Astrocyte (in vitro differentiated cells and primary cell): Measurements from ENCODE around the gene BBS9. TPM values are rescaled to one million over a fixed set of nuclear protein-coding genes. Genes with fewer than 3 reads are reported as not detected.
A peak's percentile ranks its signal among the peaks of the same experiment; 100 is the strongest.

Experiments
- DNase-seq: peaks from one replicate; pipeline ENCODE4 v3.0.0-alpha.2; 2010; ENCODE audit warnings: low read depth
- FAIRE-seq: peaks from 2 replicates; lab custom pipeline; 2011; peaks lifted over from hg19 to GRCh38; lab: Jason Lieb, UNC
- H2AFZ ChIP-seq: 2 replicates; pipeline ENCODE4 v1.6.0; 2012; ENCODE audit warnings: low read depth, low read length, inconsistent platforms
- H3K27ac ChIP-seq: 2 replicates; pipeline ENCODE4 v1.5.1; 2011; ENCODE audit warnings: low read depth, low read length, inconsistent platforms
- H3K27me3 ChIP-seq: 2 replicates; pipeline ENCODE4 v1.6.0; 2011; ENCODE audit warnings: low read length, inconsistent platforms; ENCODE audit not compliant: insufficient read depth
- H3K36me3 ChIP-seq: 2 replicates; pipeline ENCODE4 v1.5.1; 2011; ENCODE audit warnings: low read length, inconsistent platforms; ENCODE audit not compliant: insufficient read depth
- H3K4me1 ChIP-seq: 2 replicates; pipeline ENCODE4 v1.5.1; 2011; ENCODE audit warnings: low read length, inconsistent platforms; ENCODE audit not compliant: insufficient read depth
- H3K4me2 ChIP-seq: 2 replicates; pipeline ENCODE4 v1.6.0; 2012; ENCODE audit warnings: low read length, inconsistent platforms
- H3K4me3 ChIP-seq: 2 replicates; pipeline ENCODE4 v1.5.1; 2011; ENCODE audit warnings: low read depth, mild to moderate bottlenecking, low read length, inconsistent platforms; ENCODE audit not compliant: insufficient read depth
- H3K79me2 ChIP-seq: 2 replicates; pipeline ENCODE4 v1.6.0; 2012; ENCODE audit warnings: mild to moderate bottlenecking, low read length, inconsistent platforms; ENCODE audit not compliant: insufficient read depth
- H3K9ac ChIP-seq: 2 replicates; pipeline ENCODE4 v1.6.0; 2012; ENCODE audit warnings: mild to moderate bottlenecking, low read length, inconsistent platforms
- H3K9me3 ChIP-seq: 2 replicates; pipeline ENCODE4 v1.5.1; 2012; ENCODE audit warnings: low read depth, mild to moderate bottlenecking, low read length, inconsistent platforms; ENCODE audit not compliant: insufficient read depth
- H4K20me1 ChIP-seq: 2 replicates; pipeline ENCODE4 v1.6.0; 2012; ENCODE audit warnings: low read length, inconsistent platforms; ENCODE audit not compliant: insufficient read depth
- H3K27ac Mint-ChIP-seq: one replicate; pipeline ENCODE4 v1.8.0; 2021; ENCODE audit warnings: mild to moderate bottlenecking, mixed read lengths; ENCODE audit not compliant: unreplicated experiment
- H3K27me3 Mint-ChIP-seq: one replicate; pipeline ENCODE4 v1.8.0; 2021; ENCODE audit warnings: low read depth, mixed read lengths; ENCODE audit not compliant: unreplicated experiment
- H3K36me3 Mint-ChIP-seq: one replicate; pipeline ENCODE4 v1.8.0; 2021; ENCODE audit warnings: low read depth, mixed read lengths; ENCODE audit not compliant: unreplicated experiment
- H3K4me1 Mint-ChIP-seq: one replicate; pipeline ENCODE4 v1.8.0; 2021; ENCODE audit warnings: low read depth, mixed read lengths; ENCODE audit not compliant: unreplicated experiment
- H3K4me3 Mint-ChIP-seq: one replicate; pipeline ENCODE4 v1.8.0; 2021; ENCODE audit warnings: mild to moderate bottlenecking, moderate library complexity, mixed read lengths; ENCODE audit not compliant: unreplicated experiment
- H3K9me3 Mint-ChIP-seq: one replicate; pipeline ENCODE4 v1.8.0; 2021; ENCODE audit warnings: mild to moderate bottlenecking, mixed read lengths; ENCODE audit not compliant: unreplicated experiment
- EZH2 ChIP-seq: IDR thresholded peaks from 2 replicates; pipeline ENCODE4 v1.6.1; 2012; ENCODE audit warnings: mild to moderate bottlenecking, low read length, inconsistent platforms; ENCODE audit not compliant: insufficient read depth
- total RNA-seq: library from RNA; stranded (reverse); gene quantifications from 2 replicates; pipeline ENCODE4 v1.2.1, GENCODE V29; 2021
- TF ChIP-seq, protein P1 (sequence below): IDR thresholded peaks from 2 replicates; pipeline ENCODE4 v1.5.1; 2011; ENCODE audit warnings: low read depth, mild to moderate bottlenecking, inconsistent platforms, low read length, moderate library complexity; ENCODE audit not compliant: insufficient read depth

Gene BBS9
- total RNA-seq, 1 donor from 2014 or later, result 25.1 TPM

DNA sequence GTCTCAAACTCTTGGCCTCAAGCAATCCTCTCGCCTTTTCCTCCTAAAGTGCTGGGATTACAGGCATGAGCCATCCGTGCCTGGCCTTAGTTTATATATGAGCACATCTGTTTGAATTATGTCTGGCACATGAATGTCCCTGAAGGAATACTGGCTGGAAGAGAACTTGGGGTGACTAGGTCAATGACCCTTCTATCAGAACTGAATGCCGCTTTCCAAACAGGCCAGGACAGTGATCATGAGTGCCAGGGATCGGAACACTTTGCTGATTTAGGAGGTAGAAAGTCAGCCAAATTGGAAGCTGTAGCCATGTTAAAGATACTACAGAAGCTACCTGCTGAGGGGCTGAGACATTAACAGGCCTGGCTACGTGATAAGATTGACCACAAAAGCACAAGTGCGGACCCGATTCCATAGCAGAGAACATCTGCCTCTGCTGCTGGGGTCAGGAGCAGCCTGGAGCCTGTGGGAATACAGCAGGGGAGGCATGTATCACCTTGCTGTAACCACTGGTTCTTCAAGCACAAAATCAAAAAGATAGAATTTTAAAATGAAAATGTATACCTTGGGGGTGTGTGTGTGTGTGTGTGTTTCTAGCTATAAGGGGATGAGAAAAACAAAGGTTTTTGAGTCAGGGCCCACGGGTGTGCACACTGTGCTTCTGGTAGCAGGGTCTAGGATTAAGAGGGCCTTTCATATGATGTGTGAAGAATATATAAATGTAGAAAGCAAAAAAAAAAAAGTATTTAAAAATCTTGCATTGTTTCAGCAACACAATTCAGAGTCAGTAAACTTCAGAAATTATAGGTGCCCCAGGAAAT, 293.7 kb downstream of the BBS9 start:
- peaks cover 4% of the 10 kb centered on the region for H3K4me1 Mint-ChIP-seq
- no peak overlapping the region for H3K4me2 ChIP-seq
- H3K9me3 ChIP-seq, result no peaks in the 10 kb centered on the region
- peaks cover 8% of the 10 kb centered on the region for H3K4me1 ChIP-seq
- no peak overlapping the region for H3K27ac ChIP-seq
- H3K36me3 Mint-ChIP-seq, result no peaks in the 10 kb centered on the region
- H4K20me1 ChIP-seq, result no peaks in the 10 kb centered on the region
- H3K9ac ChIP-seq, result no peak overlapping the region
- no peak overlapping the region for H3K4me3 ChIP-seq
- no peaks in the 10 kb centered on the region for H3K9me3 Mint-ChIP-seq
- FAIRE-seq (no peak), DNase-seq (no peak)
- TF ChIP-seq, protein P1, sequence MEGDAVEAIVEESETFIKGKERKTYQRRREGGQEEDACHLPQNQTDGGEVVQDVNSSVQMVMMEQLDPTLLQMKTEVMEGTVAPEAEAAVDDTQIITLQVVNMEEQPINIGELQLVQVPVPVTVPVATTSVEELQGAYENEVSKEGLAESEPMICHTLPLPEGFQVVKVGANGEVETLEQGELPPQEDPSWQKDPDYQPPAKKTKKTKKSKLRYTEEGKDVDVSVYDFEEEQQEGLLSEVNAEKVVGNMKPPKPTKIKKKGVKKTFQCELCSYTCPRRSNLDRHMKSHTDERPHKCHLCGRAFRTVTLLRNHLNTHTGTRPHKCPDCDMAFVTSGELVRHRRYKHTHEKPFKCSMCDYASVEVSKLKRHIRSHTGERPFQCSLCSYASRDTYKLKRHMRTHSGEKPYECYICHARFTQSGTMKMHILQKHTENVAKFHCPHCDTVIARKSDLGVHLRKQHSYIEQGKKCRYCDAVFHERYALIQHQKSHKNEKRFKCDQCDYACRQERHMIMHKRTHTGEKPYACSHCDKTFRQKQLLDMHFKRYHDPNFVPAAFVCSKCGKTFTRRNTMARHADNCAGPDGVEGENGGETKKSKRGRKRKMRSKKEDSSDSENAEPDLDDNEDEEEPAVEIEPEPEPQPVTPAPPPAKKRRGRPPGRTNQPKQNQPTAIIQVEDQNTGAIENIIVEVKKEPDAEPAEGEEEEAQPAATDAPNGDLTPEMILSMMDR, result no peak
- TF ChIP-seq EZH2, result no peak
- H3K27me3 ChIP-seq, result no peaks in the 10 kb centered on the region
- H3K27ac Mint-ChIP-seq, result peak overlapping the region; percentile 38
- H3K36me3 ChIP-seq, result no peaks in the 10 kb centered on the region
- H3K4me3 Mint-ChIP-seq, result no peak overlapping the region
- H3K79me2 ChIP-seq, result no peaks in the 10 kb centered on the region
- no peak overlapping the region for H2AFZ ChIP-seq
- no peaks in the 10 kb centered on the region for H3K27me3 Mint-ChIP-seq

DNA sequence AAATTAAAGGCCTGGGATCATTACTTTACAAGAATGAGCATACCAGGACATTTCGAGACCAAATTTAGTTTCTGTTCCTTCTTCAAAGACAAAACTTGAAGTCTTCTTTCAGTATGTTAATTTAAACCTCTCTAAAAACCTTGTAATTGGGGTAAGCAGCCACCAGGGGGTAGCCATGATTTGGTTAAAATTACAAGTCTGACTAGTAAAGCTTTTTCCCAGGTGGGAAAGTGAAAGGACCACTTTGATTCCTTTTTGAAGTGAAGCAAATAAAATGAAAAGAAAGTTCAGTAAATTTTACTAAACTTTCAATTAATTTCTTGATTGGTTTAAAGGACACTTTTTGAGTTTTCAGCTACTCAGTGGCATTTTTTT, 294.3 kb downstream of the BBS9 start:
- FAIRE-seq (no peak), DNase-seq (no peak)
- no peak overlapping the region for H2AFZ ChIP-seq
- H3K4me3 Mint-ChIP-seq, result no peak overlapping the region
- H3K36me3 Mint-ChIP-seq, result no peaks in the 10 kb centered on the region
- H4K20me1 ChIP-seq, result no peaks in the 10 kb centered on the region
- no peaks in the 10 kb centered on the region for H3K27me3 ChIP-seq
- no peaks in the 10 kb centered on the region for H3K36me3 ChIP-seq
- no peak overlapping the region for H3K9ac ChIP-seq
- H3K27ac Mint-ChIP-seq, result no peak overlapping the region
- H3K79me2 ChIP-seq, result no peaks in the 10 kb centered on the region
- H3K9me3 ChIP-seq, result no peaks in the 10 kb centered on the region
- H3K9me3 Mint-ChIP-seq, result no peaks in the 10 kb centered on the region
- H3K4me2 ChIP-seq, result no peak overlapping the region
- H3K4me3 ChIP-seq, result no peak overlapping the region
- H3K4me1 Mint-ChIP-seq, result no peaks in the 10 kb centered on the region
- H3K27me3 Mint-ChIP-seq, result no peaks in the 10 kb centered on the region
- H3K4me1 ChIP-seq, result peaks cover 4% of the 10 kb centered on the region
- H3K27ac ChIP-seq, result no peak overlapping the region
- no peak for TF ChIP-seq EZH2
- TF ChIP-seq, protein P1, result no peak

DNA sequence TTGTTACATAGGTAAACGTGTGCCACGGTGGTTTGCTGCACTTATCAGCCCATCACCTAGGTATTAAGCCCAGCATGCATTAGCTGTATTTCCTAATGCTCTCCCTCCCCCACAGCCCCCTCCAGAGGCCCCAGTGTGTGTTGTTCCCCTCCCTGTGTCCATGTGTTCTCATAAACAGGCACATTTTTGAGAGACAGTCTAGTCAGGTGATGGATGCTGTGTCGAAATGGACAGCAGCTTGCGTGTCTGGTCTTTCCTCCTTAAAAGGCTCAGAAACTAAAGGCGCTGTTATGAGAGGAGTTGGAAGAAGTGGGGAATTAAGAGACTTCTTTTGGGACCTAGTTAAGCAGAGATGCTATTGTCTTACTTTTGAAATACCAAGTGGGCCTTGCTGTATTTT, 296.0 kb downstream of the BBS9 start:
- Mint-ChIP-seq H3K36me3 (no peaks in the 10 kb centered on the region), H3K27me3 (no peaks in the 10 kb centered on the region), H3K9me3 (no peaks in the 10 kb centered on the region), H3K4me1 (no peaks in the 10 kb centered on the region), H3K4me3 (no peak overlapping the region), H3K27ac (no peak overlapping the region)
- no peak overlapping the region for H3K9ac ChIP-seq
- no peak overlapping the region for H3K27ac ChIP-seq
- no peaks in the 10 kb centered on the region for H3K36me3 ChIP-seq
- TF ChIP-seq, protein P1, result no peak
- TF ChIP-seq EZH2, result no peak
- DNase-seq, result no peak
- no peaks in the 10 kb centered on the region for H3K79me2 ChIP-seq
- H4K20me1 ChIP-seq, result no peaks in the 10 kb centered on the region
- no peak overlapping the region for H3K4me3 ChIP-seq
- FAIRE-seq, result no peak
- no peak overlapping the region for H2AFZ ChIP-seq
- no peaks in the 10 kb centered on the region for H3K27me3 ChIP-seq
- H3K4me2 ChIP-seq, result no peak overlapping the region
- H3K4me1 ChIP-seq, result no peaks in the 10 kb centered on the region
- H3K9me3 ChIP-seq, result no peaks in the 10 kb centered on the region
